Common myeloid progenitor, CD34-positive (primary cell): ENCODE measurements around the gene CD2BP2.

Source experiments
- CTCF ChIA-PET: fragments of 350-600 bp; sonication (Branson Sonifier 250); formaldehyde crosslinking; loops from one replicate; lab custom pipeline; 2021; ENCODE audit warnings: antibody characterized with exemption; lab: Charles Lee
- POLR2A ChIA-PET: fragments of 350-600 bp; sonication (Branson Sonifier 250); formaldehyde crosslinking; loops from one replicate; lab custom pipeline; 2021; ENCODE audit warnings: antibody characterized with exemption; lab: Charles Lee
- DNase-seq, 3 donors: peaks; one replicate each; pipeline versions ENCODE4 v3.0.0 to v3.0.0-alpha.2; 2013
- H3K27ac ChIP-seq, 2 experiments: 1 replicate in 1 of 2; 2 replicates in 1 of 2; pipeline ENCODE4 v1.7.0; 2013; ENCODE audit warnings: inconsistent platforms in 2 of 2, low read length in 2 of 2, mild to moderate bottlenecking in 2 of 2, low read depth in 1 of 2, moderate library complexity in 1 of 2; ENCODE audit not compliant: severe bottlenecking in 2 of 2, insufficient read depth in 1 of 2, poor library complexity in 1 of 2
- H3K27me3 ChIP-seq, 5 experiments: replicated peaks in 2 of 5; 1 replicate in 3 of 5; 2 replicates in 2 of 5; pipeline versions ENCODE4 v1.6.1 to v1.7.0; 2013; ENCODE audit warnings: low read length in 4 of 5, mild to moderate bottlenecking in 2 of 5, moderate library complexity in 2 of 5, inconsistent platforms in 1 of 5; ENCODE audit not compliant: insufficient read depth in 5 of 5, control insufficient read depth in 4 of 5
- H3K36me3 ChIP-seq, 4 experiments: 1 replicate in 2 of 4; 2 replicates in 2 of 4; pipeline versions ENCODE4 v1.6.1 to v1.7.0; 2013; ENCODE audit warnings: low read length in 3 of 4, control low read depth in 1 of 4, mild to moderate bottlenecking in 1 of 4; ENCODE audit not compliant: control insufficient read depth in 4 of 4, insufficient read depth in 4 of 4
- H3K4me1 ChIP-seq, 4 experiments: 1 replicate in 3 of 4; 2 replicates in 1 of 4; pipeline versions ENCODE4 v1.6.1 to v1.7.1; 2013; ENCODE audit warnings: low read length in 3 of 4, mild to moderate bottlenecking in 3 of 4, control low read depth in 1 of 4, inconsistent platforms in 1 of 4, moderate library complexity in 1 of 4; ENCODE audit not compliant: control insufficient read depth in 4 of 4, insufficient read depth in 4 of 4; ENCODE audit errors: control extremely low read depth in 1 of 4
- H3K4me3 ChIP-seq, 7 experiments: 1 replicate in 4 of 7; 2 replicates in 3 of 7; pipeline versions ENCODE4 v1.5.1 to v1.7.0; 2013; ENCODE audit warnings: mild to moderate bottlenecking in 7 of 7, low read length in 6 of 7, moderate library complexity in 6 of 7, inconsistent platforms in 2 of 7, low read depth in 2 of 7, control low read depth in 1 of 7; ENCODE audit not compliant: insufficient read depth in 4 of 7, control insufficient read depth in 1 of 7; ENCODE audit errors: extremely low read depth in 1 of 7
- H3K9me3 ChIP-seq, 5 experiments: 1 replicate in 4 of 5; 2 replicates in 1 of 5; pipeline versions ENCODE4 v1.6.1 to v1.7.1; 2013; ENCODE audit warnings: low read length in 4 of 5, mild to moderate bottlenecking in 2 of 5, inconsistent platforms in 1 of 5, low read depth in 1 of 5, moderate library complexity in 1 of 5; ENCODE audit not compliant: control insufficient read depth in 4 of 5, insufficient read depth in 2 of 5; ENCODE audit errors: control extremely low read depth in 1 of 5
- whole genome bisulfite sequencing: methylation state at CpG from one replicate; pipeline ENCODE4 v1.1.5; 2013; ENCODE audit not compliant: insufficient coverage; 5-methylcytosine and 5-hydroxymethylcytosine counted together

Gene CD2BP2

DNA sequence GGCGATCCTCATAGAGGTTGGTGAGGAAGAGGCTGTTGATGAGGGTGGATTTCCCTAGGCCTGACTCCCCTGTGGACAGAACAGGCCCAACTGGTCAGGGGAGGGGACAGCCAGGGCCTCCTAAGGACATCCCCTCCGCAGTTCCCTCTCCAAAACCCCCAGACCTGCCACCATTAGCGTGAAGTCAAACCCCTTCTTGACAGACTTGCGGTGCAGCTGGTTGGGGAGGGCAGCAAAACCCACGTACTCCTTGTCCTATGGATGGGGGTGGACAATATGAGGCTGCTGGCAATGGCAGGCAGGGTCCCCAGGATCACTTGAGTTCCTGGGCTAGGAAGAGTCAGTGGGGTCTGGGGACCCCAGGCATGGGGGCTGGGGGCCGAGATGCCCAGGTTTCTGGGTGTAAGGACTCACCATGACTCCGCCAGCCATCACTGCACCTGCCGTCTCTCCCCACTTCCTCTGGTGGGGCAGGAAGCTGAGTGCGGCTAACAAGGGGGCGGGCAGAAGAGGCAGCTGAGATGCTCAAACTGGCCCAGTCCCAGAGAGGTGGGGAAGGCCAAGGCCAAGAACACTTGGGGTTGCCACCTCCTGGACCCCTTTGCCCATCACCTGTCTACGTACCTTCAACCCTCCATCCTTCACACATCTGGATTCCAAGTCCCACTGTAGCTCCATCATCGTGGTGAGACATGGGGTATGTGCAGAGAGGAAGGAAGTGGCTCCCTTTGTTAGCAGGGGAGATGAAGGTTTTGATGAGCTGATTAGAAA is 27.2 kb upstream of the CD2BP2 start, which contains the start of gene SEPTIN1:
Gene SEPTIN1, minus strand, starts transcription at position 451 of the 771 bp plus-strand sequence. Its CDS starts 19 bp downstream, at position 432.
- DNase-seq: peak; percentile 50 to 84 (median 74)
- Histone ChIP-seq H3K4me3 (peak within 1 kb of the TSS in 5 of 7 experiments; percentile 11 to 72 (median 38)), H3K27ac (peak within 1 kb of the TSS in 1 of 2 experiments; percentile 71), H3K4me1 (peaks cover 0 to 50% (median 42%) of the 10 kb centered on the region in 4 experiments), H3K9me3 (no peaks in the 10 kb centered on the region), H3K36me3 (no peaks in the 10 kb centered on the region), H3K27me3 (no peaks in the 10 kb centered on the region)
- CTCF ChIA-PET: interaction anchor here (0.9 to 2.8 kb wide), 8 partner anchors 11 to 32 kb away, joined by 3 to 20 read pairs (median 5); partner anchors contain the start of gene ZNF48
- 23% methylated on average over 5 of the region's 12 CpGs for WGBS
- POLR2A ChIA-PET: interaction anchor here (1.2 to 2.0 kb wide), 2 partner anchors 10 to 13 kb away, joined by 3 to 7 read pairs; partner anchors contain the start of gene ZNF48

DNA sequence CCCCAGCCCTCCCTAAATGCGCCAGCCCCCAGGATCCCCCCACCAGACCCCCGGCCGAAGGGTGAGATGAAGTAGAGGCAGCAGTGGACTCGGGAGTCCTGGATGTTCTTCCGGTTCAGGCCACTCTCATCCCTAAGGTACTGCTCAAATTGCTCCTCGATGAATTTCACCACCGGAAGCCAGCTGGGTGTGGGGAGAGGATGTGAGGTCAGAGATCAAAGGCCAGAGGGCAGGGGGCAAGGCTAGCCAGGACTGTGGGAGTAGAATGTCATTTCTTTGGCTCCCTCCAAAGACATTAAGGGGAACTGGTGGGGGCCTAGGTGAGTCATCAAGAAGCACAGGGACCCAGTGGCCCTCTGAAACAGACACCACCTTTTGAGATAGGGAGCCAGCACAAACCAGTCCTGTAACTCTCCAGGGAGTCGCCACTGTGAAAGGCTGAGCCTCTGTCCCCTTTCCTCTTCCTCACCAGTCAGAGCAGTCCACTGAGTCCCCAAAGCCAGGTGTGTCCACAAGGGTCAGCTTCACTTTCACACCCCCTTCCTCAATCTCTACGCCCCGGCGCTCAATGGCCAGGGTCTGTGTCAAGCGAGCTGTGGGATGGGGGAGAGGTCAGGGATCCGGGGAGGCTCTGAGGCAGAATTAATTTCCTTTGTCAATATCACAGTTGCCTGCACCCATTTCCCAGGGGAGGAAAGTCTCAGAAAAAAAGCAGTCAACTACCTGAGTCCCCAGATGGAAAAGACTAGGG is 26.4 kb upstream of the CD2BP2 start:
- H3K4me3 ChIP-seq: peak overlapping the region in 2 of 7 experiments; percentile 56 to 72

DNA sequence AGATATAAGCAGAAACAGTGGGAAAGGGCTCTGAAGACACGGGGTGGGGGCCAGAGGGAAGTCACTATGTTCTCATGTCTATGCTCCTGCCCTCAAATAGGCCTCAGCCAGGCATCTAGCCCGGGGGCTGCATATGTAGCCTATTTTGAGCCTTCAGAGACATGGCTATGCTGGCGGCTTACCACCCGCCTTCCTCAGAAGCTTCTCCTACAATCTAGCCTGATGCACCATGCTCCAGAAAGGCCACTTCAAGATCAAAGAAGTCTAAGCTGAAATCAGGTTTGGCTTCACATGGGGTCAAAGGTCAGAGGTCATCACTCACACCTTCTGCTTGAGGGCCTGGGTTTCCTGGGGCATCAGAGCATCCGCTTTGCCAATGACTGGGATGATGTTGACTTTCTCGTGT is 25.7 kb upstream of the CD2BP2 start:
- no peaks in the 10 kb centered on the region for H3K36me3 ChIP-seq
- H3K4me3 ChIP-seq: no peak overlapping the region
- peaks cover 0 to 65% (median 54%) of the 10 kb centered on the region in 4 experiments for H3K4me1 ChIP-seq
- ChIA-PET CTCF (interaction anchor here (0.5 to 1.5 kb wide), 5 partner anchors 10 to 125 kb away, joined by 3 to 5 read pairs (median 3); no protein-coding TSS in a partner anchor), POLR2A (no interaction called here)
- DNase-seq: no peak
- H3K27me3 ChIP-seq: no peaks in the 10 kb centered on the region
- H3K27ac ChIP-seq: no peak overlapping the region
- WGBS: 88% methylated on average over 6 of the region's 6 CpGs
- H3K9me3 ChIP-seq: no peaks in the 10 kb centered on the region

More for the DNA sequence above, 26.4 kb upstream of the CD2BP2 start:
- peak overlapping the region in 1 of 2 experiments; percentile 71 for H3K27ac ChIP-seq
- no peaks in the 10 kb centered on the region for H3K9me3 ChIP-seq
- WGBS: 84% methylated on average over 4 of the region's 13 CpGs
- H3K4me1 ChIP-seq: peaks cover 0 to 58% (median 50%) of the 10 kb centered on the region in 4 experiments
- CTCF ChIA-PET: interaction anchor here (1.5 to 2.8 kb wide), 5 partner anchors 11 to 28 kb away, joined by 3 to 20 read pairs (median 10); partner anchors contain the start of gene ZNF48
- peak in 1 of 3 donors; percentile 43 for DNase-seq
- no peaks in the 10 kb centered on the region for H3K36me3 ChIP-seq
- POLR2A ChIA-PET: interaction anchor here (2.0 kb wide), 1 partner anchor 14 kb away, joined by 7 read pairs; the partner anchor contains the start of gene ZNF48
- H3K27me3 ChIP-seq: no peaks in the 10 kb centered on the region

DNA sequence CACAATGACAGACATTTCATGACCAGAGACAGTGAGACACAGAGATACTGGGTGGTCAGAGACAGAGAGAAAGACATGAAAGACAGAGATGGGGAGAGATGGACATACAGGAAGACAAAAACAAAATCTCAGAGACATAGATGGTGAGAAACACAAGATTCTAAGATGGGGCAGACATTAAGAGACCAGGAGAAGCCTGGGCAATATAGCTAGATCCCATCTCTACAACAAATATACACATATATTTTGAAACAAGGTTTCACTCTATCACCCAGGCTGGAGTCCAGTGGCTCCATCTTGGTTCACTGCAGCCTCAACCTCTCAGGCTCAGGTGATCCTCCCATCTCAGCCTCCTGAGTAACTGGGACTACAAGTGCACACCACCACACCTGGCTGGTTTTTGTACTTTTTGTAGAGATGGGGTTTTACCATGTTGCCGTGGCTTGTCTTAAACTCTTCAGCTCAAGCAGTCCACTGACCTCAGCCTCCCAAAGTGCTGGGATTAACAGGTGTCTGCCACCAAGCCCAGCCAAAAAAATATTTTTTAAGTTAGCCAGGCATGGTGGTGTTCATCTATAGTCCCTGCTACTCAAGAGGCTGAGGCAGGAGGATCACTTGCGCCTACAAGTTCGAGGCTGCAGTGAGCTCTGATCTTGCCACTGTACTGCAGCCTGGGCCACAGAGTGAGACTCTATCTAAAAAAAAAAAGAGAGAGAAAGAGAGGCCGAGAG is 25.1 kb upstream of the CD2BP2 start:
- H3K27ac ChIP-seq: no peak overlapping the region
- no peaks in the 10 kb centered on the region for H3K27me3 ChIP-seq
- H3K4me3 ChIP-seq: no peak overlapping the region
- ChIA-PET POLR2A (no interaction called here), CTCF (interaction anchor here (0.5 to 1.5 kb wide), 5 partner anchors 9 to 126 kb away, joined by 3 to 5 read pairs (median 3); no protein-coding TSS in a partner anchor)
- peaks cover 0 to 65% (median 54%) of the 10 kb centered on the region in 4 experiments for H3K4me1 ChIP-seq
- H3K9me3 ChIP-seq: no peaks in the 10 kb centered on the region
- no peak for DNase-seq
- WGBS: 100% methylated on average over 2 of the region's 4 CpGs
- H3K36me3 ChIP-seq: no peaks in the 10 kb centered on the region

DNA sequence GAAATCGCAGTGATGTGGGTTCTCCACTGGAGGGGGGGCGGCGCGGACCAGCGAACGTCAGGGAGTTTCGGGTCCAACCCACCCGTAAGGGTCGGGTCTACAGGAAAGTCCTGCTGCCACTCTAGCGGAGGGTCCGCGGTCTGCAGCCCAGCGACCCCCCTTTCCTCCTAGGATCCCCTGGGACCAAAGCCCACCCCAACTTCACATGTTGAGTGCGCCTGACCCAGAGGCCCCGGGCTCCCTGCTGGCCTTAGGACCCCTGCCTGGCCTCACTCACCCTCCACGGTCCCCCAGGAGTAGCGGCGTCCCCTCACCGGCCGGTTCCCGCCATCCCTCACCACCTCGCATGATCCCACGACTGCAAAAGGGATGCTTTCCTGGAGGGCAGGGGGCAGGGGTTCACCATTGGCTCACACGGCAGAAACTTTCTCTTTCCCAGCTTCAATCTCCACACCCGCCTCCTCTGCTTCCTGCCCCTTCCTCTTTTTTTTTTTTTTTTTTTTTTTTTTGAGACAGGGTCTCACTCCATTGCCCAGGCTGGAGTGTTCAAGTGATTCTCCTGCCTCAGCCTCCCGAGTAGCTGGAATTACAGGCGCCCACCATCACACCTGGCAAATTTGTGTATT is 24.2 kb upstream of the CD2BP2 start:
- no peaks in the 10 kb centered on the region for H3K9me3 ChIP-seq
- ChIA-PET POLR2A (no interaction called here), CTCF (no interaction called here)
- peak overlapping the region in 1 of 2 experiments; percentile 74 for H3K27ac ChIP-seq
- no peaks in the 10 kb centered on the region for H3K36me3 ChIP-seq
- peaks cover 0 to 65% (median 54%) of the 10 kb centered on the region in 4 experiments for H3K4me1 ChIP-seq
- 21% methylated on average over 15 of the region's 27 CpGs for WGBS
- DNase-seq: no peak
- peak overlapping the region; percentile 20 to 93 (median 79) for H3K4me3 ChIP-seq
- H3K27me3 ChIP-seq: no peaks in the 10 kb centered on the region
